H9 (cell line): ENCODE data around the gene TPGS1. TPM values are rescaled to one million over a fixed set of nuclear protein-coding genes. Genes with fewer than 3 reads are reported as not detected.

Experiments
- DNase-seq: peaks from one replicate; pipeline ENCODE4 v3.0.0-alpha.2; 2017
- H2AFZ ChIP-seq: one replicate; pipeline ENCODE4 v1.6.1; 2013; ENCODE audit warnings: mild to moderate bottlenecking, low read length, control low read depth, moderate library complexity
- H2AK5ac ChIP-seq: 2 replicates; pipeline ENCODE4 v1.6.1; 2013; ENCODE audit warnings: low read length, control low read depth, mixed read lengths; ENCODE audit not compliant: insufficient read length
- H2BK120ac ChIP-seq: one replicate; pipeline ENCODE4 v1.6.1; 2013; ENCODE audit warnings: low read depth, mild to moderate bottlenecking, low read length, control low read depth, inconsistent platforms; ENCODE audit not compliant: poor library complexity, severe bottlenecking
- H2BK12ac ChIP-seq: 2 replicates; pipeline ENCODE4 v1.6.1; 2013; ENCODE audit warnings: low read length, control low read depth, mixed read lengths, low read depth; ENCODE audit not compliant: insufficient read length
- H2BK15ac ChIP-seq: 2 replicates; pipeline ENCODE4 v1.6.1; 2013; ENCODE audit warnings: low read depth, low read length, control low read depth
- H2BK20ac ChIP-seq: one replicate; pipeline ENCODE4 v1.6.1; 2013; ENCODE audit warnings: low read depth, mild to moderate bottlenecking, low read length, control low read depth, inconsistent platforms; ENCODE audit not compliant: poor library complexity, severe bottlenecking
- H2BK5ac ChIP-seq: 2 replicates; pipeline ENCODE4 v1.6.1; 2013; ENCODE audit warnings: low read length, control low read depth, mixed read lengths; ENCODE audit not compliant: insufficient read length
- H3K14ac ChIP-seq: 2 replicates; pipeline ENCODE4 v1.6.1; 2013; ENCODE audit warnings: low read length, control low read depth; ENCODE audit not compliant: insufficient read depth
- H3K18ac ChIP-seq: 2 replicates; pipeline ENCODE4 v1.6.1; 2013; ENCODE audit warnings: low read depth, mild to moderate bottlenecking, mixed read lengths, low read length, control low read depth; ENCODE audit not compliant: insufficient read length
- H3K23ac ChIP-seq: 2 replicates; pipeline ENCODE4 v1.6.1; 2013; ENCODE audit warnings: low read length, control low read depth, mixed read lengths, low read depth; ENCODE audit not compliant: insufficient read length
- H3K23me2 ChIP-seq: 2 replicates; pipeline ENCODE4 v1.6.1; 2013; ENCODE audit warnings: low read depth, mild to moderate bottlenecking, mixed read lengths, low read length, control low read depth; ENCODE audit not compliant: insufficient read length, poor library complexity, severe bottlenecking
- H3K27ac ChIP-seq: 2 replicates; pipeline ENCODE4 v1.5.1; 2013; ENCODE audit warnings: low read length, control low read depth, mixed read lengths, low read depth; ENCODE audit not compliant: insufficient read length
- H3K27me3 ChIP-seq: 2 replicates; pipeline ENCODE4 v1.6.1; 2013; ENCODE audit warnings: low read length, control low read depth, inconsistent platforms; ENCODE audit not compliant: insufficient read depth
- H3K4ac ChIP-seq: 2 replicates; pipeline ENCODE4 v1.6.1; 2013; ENCODE audit warnings: low read depth, mild to moderate bottlenecking, control low read depth, inconsistent platforms, low read length, moderate library complexity
- H3K4me1 ChIP-seq: 2 replicates; pipeline ENCODE4 v1.6.1; 2013; ENCODE audit warnings: low read length, control low read depth, inconsistent platforms; ENCODE audit not compliant: insufficient read depth
- H3K4me2 ChIP-seq: 2 replicates; pipeline ENCODE4 v1.6.1; 2013; ENCODE audit warnings: low read length, control low read depth, mixed read lengths; ENCODE audit not compliant: insufficient read length, insufficient read depth
- H3K56ac ChIP-seq: 2 replicates; pipeline ENCODE4 v1.6.1; 2013; ENCODE audit warnings: low read depth, mild to moderate bottlenecking, mixed read lengths, low read length, control low read depth; ENCODE audit not compliant: insufficient read length
- H3K79me1 ChIP-seq: 2 replicates; pipeline ENCODE4 v1.6.1; 2013; ENCODE audit warnings: low read depth, mild to moderate bottlenecking, moderate library complexity, low read length, control low read depth, inconsistent platforms; ENCODE audit not compliant: insufficient read depth, poor library complexity, severe bottlenecking
- H3K79me2 ChIP-seq: 2 replicates; pipeline ENCODE4 v1.6.1; 2013; ENCODE audit warnings: low read length, control low read depth, inconsistent platforms; ENCODE audit not compliant: insufficient read depth
- H3K9ac ChIP-seq: 2 replicates; pipeline ENCODE4 v1.6.1; 2013; ENCODE audit warnings: low read length, control low read depth, mixed read lengths; ENCODE audit not compliant: insufficient read length; ENCODE audit errors: extremely low read depth
- H3K9me3 ChIP-seq: one replicate; pipeline ENCODE4 v1.6.1; 2013; ENCODE audit warnings: low read depth, low read length, inconsistent platforms; ENCODE audit not compliant: control insufficient read depth
- H3T11ph ChIP-seq: one replicate; pipeline ENCODE4 v1.6.1; 2013; ENCODE audit warnings: mild to moderate bottlenecking, low read length, control low read depth, inconsistent platforms
- H4K20me1 ChIP-seq: one replicate; pipeline ENCODE4 v1.6.1; 2013; ENCODE audit not compliant: control insufficient read depth, insufficient read length, insufficient read depth
- H4K5ac ChIP-seq: 2 replicates; pipeline ENCODE4 v1.6.1; 2013; ENCODE audit warnings: low read depth, mild to moderate bottlenecking, mixed read lengths, low read length, control low read depth; ENCODE audit not compliant: insufficient read length
- H4K8ac ChIP-seq: replicated peaks from 2 replicates; pipeline ENCODE4 v1.6.1; 2013; ENCODE audit warnings: low read length, control low read depth, mixed read lengths, low read depth; ENCODE audit not compliant: insufficient read length
- H4K91ac ChIP-seq: 2 replicates; pipeline ENCODE4 v1.6.1; 2013; ENCODE audit warnings: low read depth, mild to moderate bottlenecking, moderate library complexity, mixed read lengths, low read length, control low read depth; ENCODE audit not compliant: insufficient read length
- H3K27ac Mint-ChIP-seq, 3 experiments: 2 replicates in 2 of 3; 3 replicates in 1 of 3; pipeline ENCODE4 v1.8.0; 2020 to 2021; ENCODE audit warnings: mixed read lengths in 3 of 3, mild to moderate bottlenecking in 1 of 3, moderate library complexity in 1 of 3
- H3K27me3 Mint-ChIP-seq: 2 replicates; pipeline ENCODE4 v1.8.0; 2021; ENCODE audit warnings: low read depth, mild to moderate bottlenecking, moderate library complexity, mixed read lengths
- H3K36me3 Mint-ChIP-seq, 3 experiments: 2 replicates in 2 of 3; 3 replicates in 1 of 3; pipeline ENCODE4 v1.8.0; 2020 to 2021; ENCODE audit warnings: low read depth in 3 of 3, mixed read lengths in 3 of 3; ENCODE audit not compliant: insufficient read depth in 1 of 3
- H3K4me1 Mint-ChIP-seq, 2 experiments: 2 replicates each; pipeline ENCODE4 v1.8.0; 2020; ENCODE audit warnings: mixed read lengths in 2 of 2
- H3K4me3 Mint-ChIP-seq, 2 experiments: 2 replicates in 1 of 2; 3 replicates in 1 of 2; pipeline ENCODE4 v1.8.0; 2020 to 2021; ENCODE audit warnings: mild to moderate bottlenecking in 2 of 2, mixed read lengths in 2 of 2, moderate library complexity in 1 of 2
- H3K9me3 Mint-ChIP-seq, 2 experiments: 2 replicates in 1 of 2; 3 replicates in 1 of 2; pipeline ENCODE4 v1.8.0; 2020; ENCODE audit warnings: mild to moderate bottlenecking in 2 of 2, mixed read lengths in 2 of 2, moderate library complexity in 1 of 2
- WGBS: extraction: QIAGEN DNeasy Blood & Tissue Kit; methylation state at CpG from one replicate; pipeline ENCODE4 v1.1.7; 2013; ENCODE audit warnings: missing lambda C conversion rate, low lambda C conversion rate, mixed read lengths; ENCODE audit not compliant: insufficient read length; ENCODE audit errors: extremely low coverage; 5-methylcytosine and 5-hydroxymethylcytosine counted together
- total RNA-seq: library from RNA; stranded (reverse); gene quantifications from 2 replicates; pipeline ENCODE4 v1.2.1, GENCODE V29; 2021
- TF ChIP-seq, protein P1 (sequence below): fragments of 200-600 bp; sonication (generic); conservative IDR thresholded peaks from 3 replicates; pipeline ENCODE4 v1.8.0; 2021; ENCODE audit warnings: antibody characterized with exemption, mild to moderate bottlenecking

The TPGS1 gene
- total RNA-seq, 1 experiment from 2014 or later: 7.4 TPM

DNA sequence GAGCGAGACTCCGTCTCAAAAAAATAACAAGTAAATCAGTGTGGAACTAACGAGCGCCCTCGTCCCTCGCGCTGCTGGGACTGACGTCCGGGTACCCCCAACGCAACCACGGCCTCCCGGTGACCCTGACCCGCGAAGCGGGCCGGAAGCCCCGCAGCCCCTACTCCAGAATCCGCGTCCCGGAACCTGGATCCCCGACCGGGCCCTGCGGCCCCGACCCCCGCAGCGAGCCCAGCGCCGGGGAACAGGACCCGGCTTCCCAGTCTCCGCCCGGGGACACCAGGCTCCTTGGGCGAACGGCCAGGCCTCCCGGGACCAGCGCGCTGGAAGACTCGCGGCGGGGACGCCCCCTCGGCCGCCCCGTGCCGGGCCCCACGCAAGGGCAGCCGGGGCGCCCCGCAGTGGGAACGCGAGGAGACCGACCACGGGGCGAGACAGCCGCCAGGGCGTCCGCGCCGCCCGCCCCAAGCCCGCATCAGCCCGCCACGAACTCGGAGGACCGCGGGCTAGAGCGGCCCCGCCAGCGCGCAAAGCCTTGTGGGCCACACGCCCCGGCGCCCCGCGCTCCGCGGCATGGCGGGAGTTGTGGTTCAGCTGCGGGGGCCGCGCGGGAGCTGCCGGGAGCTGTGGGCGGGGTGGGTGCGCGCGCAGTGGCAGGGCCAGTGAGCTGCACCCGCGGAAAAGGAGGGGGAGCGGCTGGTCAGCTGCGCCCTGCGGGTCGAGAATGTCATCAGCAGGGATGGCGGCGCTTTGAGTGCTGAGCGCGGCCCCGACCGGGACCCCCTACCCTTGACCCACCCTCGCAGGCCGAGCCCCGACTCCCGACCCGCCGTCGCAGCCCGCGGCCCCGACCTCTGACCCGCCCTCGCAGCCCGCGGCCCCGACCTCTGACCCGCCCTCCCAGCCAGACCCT is 18.5 kb upstream of the TPGS1 start:
- no CpG with 5 or more reads among the region's 114 CpGs for WGBS
- Histone ChIP-seq H3K4me2 (peak overlapping the region; percentile 10), H3K4me1 (no peaks in the 10 kb centered on the region; the same call in 1 of the 2 replicates), H4K91ac (no peak overlapping the region), H3K18ac (peak overlapping the region; percentile 75), H2BK5ac (no peak overlapping the region), H4K5ac (no peak overlapping the region), H3K79me1 (no peaks in the 10 kb centered on the region), H3K4ac (no peak overlapping the region), H3K14ac (peak overlapping the region; percentile 79), H3K79me2 (no peaks in the 10 kb centered on the region), H3T11ph (no peak overlapping the region), H3K56ac (no peak overlapping the region), H3K27me3 (no peaks in the 10 kb centered on the region), H2BK120ac (no peak overlapping the region), H4K20me1 (peaks cover 4% of the 10 kb centered on the region), H3K23ac (no peak overlapping the region), H2BK12ac (no peak overlapping the region), H2AFZ (no peak overlapping the region), H3K9ac (peak overlapping the region; percentile 13), H2BK20ac (no peak overlapping the region), H2BK15ac (no peak overlapping the region), H4K8ac (no peak overlapping the region), H2AK5ac (no peak overlapping the region), H3K27ac (no peak overlapping the region), H3K23me2 (peaks cover 4% of the 10 kb centered on the region), H3K9me3 (no peaks in the 10 kb centered on the region)
- Mint-ChIP-seq H3K4me3 (peak overlapping the region; percentile 78 to 87), H3K9me3 (peaks cover 3 to 4% of the 10 kb centered on the region in 2 experiments; a peak in 2 of 5 replicates), H3K36me3 (no peaks in the 10 kb centered on the region), H3K27ac (peak overlapping the region in 1 of 3 experiments; percentile 86; a peak in 2 of 7 replicates), H3K4me1 (peaks cover 16 to 33% of the 10 kb centered on the region in 2 experiments), H3K27me3 (peaks cover 19% of the 10 kb centered on the region)
- peak; percentile 94 for DNase-seq
- TF ChIP-seq, protein P1, sequence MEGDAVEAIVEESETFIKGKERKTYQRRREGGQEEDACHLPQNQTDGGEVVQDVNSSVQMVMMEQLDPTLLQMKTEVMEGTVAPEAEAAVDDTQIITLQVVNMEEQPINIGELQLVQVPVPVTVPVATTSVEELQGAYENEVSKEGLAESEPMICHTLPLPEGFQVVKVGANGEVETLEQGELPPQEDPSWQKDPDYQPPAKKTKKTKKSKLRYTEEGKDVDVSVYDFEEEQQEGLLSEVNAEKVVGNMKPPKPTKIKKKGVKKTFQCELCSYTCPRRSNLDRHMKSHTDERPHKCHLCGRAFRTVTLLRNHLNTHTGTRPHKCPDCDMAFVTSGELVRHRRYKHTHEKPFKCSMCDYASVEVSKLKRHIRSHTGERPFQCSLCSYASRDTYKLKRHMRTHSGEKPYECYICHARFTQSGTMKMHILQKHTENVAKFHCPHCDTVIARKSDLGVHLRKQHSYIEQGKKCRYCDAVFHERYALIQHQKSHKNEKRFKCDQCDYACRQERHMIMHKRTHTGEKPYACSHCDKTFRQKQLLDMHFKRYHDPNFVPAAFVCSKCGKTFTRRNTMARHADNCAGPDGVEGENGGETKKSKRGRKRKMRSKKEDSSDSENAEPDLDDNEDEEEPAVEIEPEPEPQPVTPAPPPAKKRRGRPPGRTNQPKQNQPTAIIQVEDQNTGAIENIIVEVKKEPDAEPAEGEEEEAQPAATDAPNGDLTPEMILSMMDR: no peak
